Measurements from ENCODE around the gene TMEM79. TPM values are rescaled to one million over a fixed set of nuclear protein-coding genes. Genes with fewer than 3 reads are reported as not detected.
A peak's percentile ranks its signal among the peaks of the same experiment; 100 is the strongest.
"Not testable (repeated sequence)": the region's sequence is repeated elsewhere in the genome, so short reads cannot be mapped to it uniquely, and the experiment has no call there.

TMEM79 gene
- total RNA-seq, 2 donors from 2014 or later = 18.7 to 23.9 TPM

DNA sequence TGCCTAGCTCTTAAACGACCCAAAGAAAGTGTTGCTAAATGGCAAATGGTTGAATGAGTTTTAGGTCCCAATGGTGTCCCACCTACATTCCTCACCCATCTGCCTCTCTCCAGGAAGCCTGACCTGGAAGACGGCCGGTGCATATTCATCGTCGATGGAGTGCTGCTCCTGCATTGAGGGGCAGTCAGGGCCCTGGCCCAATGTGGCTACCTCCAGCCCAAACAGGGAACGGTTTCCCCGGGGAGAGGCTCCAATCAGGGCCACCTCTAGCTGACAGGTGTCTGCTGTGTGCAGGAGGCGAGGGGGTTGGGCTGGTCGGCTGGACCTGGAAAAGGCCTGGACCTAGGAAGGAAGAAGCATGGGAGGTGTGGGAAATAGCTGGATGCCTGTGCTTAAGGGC, 9.8 kb downstream of the TMEM79 start:
- H3K9me3 Mint-ChIP-seq = no peaks in the 10 kb centered on the region
- ATAC-seq (replicated peaks in 1 of 2) = no peak
- peaks cover 25% of the 10 kb centered on the region for H3K4me1 Mint-ChIP-seq (ENCODE audit: low read depth)

DNA sequence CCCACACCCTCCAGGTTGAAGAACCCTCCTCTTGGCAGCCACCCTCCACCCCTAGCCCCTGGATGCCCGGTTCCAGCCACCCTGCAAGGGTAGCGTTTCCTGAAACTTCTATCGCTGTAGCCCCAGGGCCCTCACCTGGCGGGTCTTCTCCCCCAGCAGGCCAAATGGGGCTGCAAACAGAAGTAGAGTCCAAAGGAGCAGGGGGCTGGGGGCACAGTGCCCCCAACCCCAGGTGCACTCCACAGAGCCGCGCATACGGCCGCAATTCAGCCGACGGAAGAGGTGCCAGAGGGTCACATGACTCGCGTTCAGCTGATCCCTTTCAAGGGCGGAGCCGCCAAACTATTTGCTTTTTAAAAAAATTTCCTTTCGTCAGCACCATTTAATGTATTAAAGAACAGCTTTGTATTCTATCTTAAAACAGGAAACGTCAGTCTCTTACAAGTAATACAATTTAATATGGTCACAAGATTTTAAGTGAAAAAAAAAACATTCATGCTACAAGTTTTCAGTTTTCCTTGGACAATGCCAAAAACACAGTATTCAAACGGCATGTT, 11.3 kb downstream of the TMEM79 start, which contains the start of gene GLMP:
TSS of gene GLMP (minus strand) at position 289 of the 557 bp plus-strand sequence. CDS start at position 255, 34 bp downstream.
- H3K4me3 Mint-ChIP-seq = peak within 1 kb of the TSS; percentile 81 to 94
- no peaks in the 10 kb centered on the region for H3K27me3 Mint-ChIP-seq (ENCODE audit: low read depth)
- H3K4me1 Mint-ChIP-seq (ENCODE audit: low read depth) = peaks cover 25% of the 10 kb centered on the region
- H3K27ac Mint-ChIP-seq = peak within 1 kb of the TSS; percentile 79
- DNase-seq = peak; percentile 61 to 66
- ATAC-seq (replicated peaks in 1 of 2) = peak; percentile 86 to 89
- no peaks in the 10 kb centered on the region for H3K9me3 Mint-ChIP-seq
- peaks cover 0 to 4% of the 10 kb centered on the region in 2 donors for H3K36me3 Mint-ChIP-seq (ENCODE audit: insufficient read depth in 2 of 2)

More for the DNA sequence above, 9.8 kb downstream of the TMEM79 start:
- Mint-ChIP-seq H3K36me3 (ENCODE audit: insufficient read depth in 2 of 2) (peaks cover 0 to 6% of the 10 kb centered on the region in 2 donors), H3K27me3 (ENCODE audit: low read depth) (no peaks in the 10 kb centered on the region), H3K27ac (no peak overlapping the region), H3K4me3 (no peak overlapping the region)
- DNase-seq = no peak

DNA sequence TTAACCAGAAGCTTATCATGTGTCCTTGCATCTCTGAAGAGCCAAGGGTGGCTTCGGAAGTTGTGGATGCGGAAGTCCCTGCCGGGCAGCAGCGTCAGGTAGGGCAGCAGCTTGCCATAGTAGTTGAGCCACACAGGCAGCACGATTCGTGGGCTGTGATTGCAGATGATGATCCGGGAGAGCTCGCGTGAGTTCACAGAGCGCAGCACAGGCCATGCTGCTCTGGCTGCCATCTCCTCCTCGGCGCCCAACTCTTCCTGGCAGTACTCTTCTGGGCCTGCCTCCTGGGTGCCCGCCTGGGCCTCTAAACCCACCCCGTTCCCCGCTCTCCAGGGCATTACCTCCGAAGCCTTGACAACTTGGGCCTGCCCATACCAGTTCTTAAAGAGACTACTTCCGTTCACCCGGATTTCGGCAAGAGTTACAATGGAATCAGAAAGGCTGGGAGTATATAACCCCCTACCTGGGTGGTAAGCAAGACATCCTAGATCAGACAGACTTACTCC, 14.8 kb downstream of the TMEM79 start, which contains the start of gene VHLL:
TSS of gene VHLL (minus strand) at position 456 of the 506 bp plus-strand sequence. CDS start at position 338, 118 bp downstream.
- H3K9me3 Mint-ChIP-seq = no peaks in the 10 kb centered on the region
- H3K27me3 Mint-ChIP-seq (ENCODE audit: low read depth) = no peaks in the 10 kb centered on the region
- H3K36me3 Mint-ChIP-seq (ENCODE audit: insufficient read depth in 2 of 2) = peaks cover 0 to 3% of the 10 kb centered on the region in 2 donors
- H3K4me1 Mint-ChIP-seq (ENCODE audit: low read depth) = peaks cover 23% of the 10 kb centered on the region
- H3K4me3 Mint-ChIP-seq = no peak within 1 kb of the TSS
- ATAC-seq (replicated peaks in 1 of 2) (no peak), DNase-seq (no peak)
- H3K27ac Mint-ChIP-seq = no peak within 1 kb of the TSS

DNA sequence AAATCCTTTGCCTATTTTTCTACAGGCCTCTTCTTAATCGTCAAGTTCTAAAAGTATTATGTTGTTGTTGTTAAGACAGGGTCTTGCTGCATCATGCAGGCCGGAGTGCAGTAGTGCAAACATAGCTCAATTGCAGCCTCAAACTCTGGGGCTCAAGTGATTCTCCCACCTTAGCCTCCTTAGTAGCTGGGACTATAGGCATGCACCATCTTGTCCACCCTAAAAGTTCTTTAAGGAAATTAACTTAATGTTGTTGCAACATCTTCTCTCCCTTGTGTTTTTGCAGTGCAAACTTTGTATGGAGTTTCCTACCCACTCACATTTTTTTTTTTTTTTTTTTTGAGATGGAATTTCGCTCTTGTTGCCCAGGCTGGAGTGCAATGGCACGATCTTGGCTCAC, 19.1 kb downstream of the TMEM79 start:
- H3K27me3 Mint-ChIP-seq (ENCODE audit: low read depth) = no peaks in the 10 kb centered on the region
- DNase-seq = no peak
- no peak overlapping the region for H3K4me3 Mint-ChIP-seq
- peaks cover 2 to 11% of the 10 kb centered on the region in 2 donors for H3K36me3 Mint-ChIP-seq (ENCODE audit: insufficient read depth in 2 of 2)
- H3K4me1 Mint-ChIP-seq (ENCODE audit: low read depth) = no peaks in the 10 kb centered on the region
- ATAC-seq (replicated peaks in 1 of 2) = no peak
- H3K27ac Mint-ChIP-seq = no peak overlapping the region
- H3K9me3 Mint-ChIP-seq = no peaks in the 10 kb centered on the region

DNA sequence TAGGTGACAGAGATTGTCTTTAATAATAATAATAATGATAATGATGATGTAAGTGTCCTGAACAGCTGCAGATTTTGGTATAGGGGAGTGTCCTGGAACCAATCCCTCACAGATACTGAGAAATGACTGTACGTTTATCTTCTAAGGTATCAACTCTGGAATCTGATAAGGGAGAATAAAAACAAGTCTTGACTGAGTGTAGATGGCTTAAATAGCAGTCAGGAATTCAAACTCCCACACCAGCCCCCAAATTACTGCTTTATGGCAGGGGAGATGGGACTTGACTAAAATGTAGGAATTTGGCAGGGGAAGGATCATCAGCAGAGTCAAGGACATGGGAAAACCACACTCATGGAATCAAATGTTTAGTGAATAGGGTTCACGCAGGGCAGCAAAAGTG, 21.1 kb downstream of the TMEM79 start:
- Mint-ChIP-seq H3K36me3 (ENCODE audit: insufficient read depth in 2 of 2) (peaks cover 2 to 20% of the 10 kb centered on the region in 2 donors), H3K4me3 (no peak overlapping the region), H3K4me1 (ENCODE audit: low read depth) (no peaks in the 10 kb centered on the region), H3K27ac (no peak overlapping the region), H3K27me3 (ENCODE audit: low read depth) (no peaks in the 10 kb centered on the region), H3K9me3 (no peaks in the 10 kb centered on the region)
- DNase-seq (no peak), ATAC-seq (replicated peaks in 1 of 2) (no peak)

DNA sequence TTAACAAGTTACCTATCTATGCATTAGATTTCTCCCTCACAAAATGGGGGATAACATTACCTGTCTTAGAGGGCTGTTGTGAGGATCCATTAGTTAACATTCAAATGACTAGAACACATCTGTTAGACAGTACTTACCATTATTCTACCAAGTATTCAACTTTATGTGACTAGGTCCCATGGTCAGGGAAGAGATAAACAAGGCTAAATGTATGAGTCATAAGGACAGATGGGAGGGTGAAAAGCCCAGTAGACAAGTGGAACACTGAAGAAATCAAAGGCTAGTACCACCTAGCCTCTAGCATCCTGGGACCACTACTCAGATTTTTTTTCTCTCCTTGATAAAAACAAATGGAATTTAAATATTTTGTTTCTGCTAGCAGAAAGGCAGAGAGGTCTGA, 24.0 kb downstream of the TMEM79 start:
- DNase-seq (no peak), ATAC-seq (replicated peaks in 1 of 2) (no peak)
- H3K4me1 Mint-ChIP-seq (ENCODE audit: low read depth) = no peaks in the 10 kb centered on the region
- H3K36me3 Mint-ChIP-seq (ENCODE audit: insufficient read depth in 2 of 2) = peaks cover 5 to 27% of the 10 kb centered on the region in 2 donors
- no peak overlapping the region for H3K4me3 Mint-ChIP-seq
- no peaks in the 10 kb centered on the region for H3K27me3 Mint-ChIP-seq (ENCODE audit: low read depth)
- H3K27ac Mint-ChIP-seq = peak overlapping the region; percentile 8
- H3K9me3 Mint-ChIP-seq = no peaks in the 10 kb centered on the region

DNA sequence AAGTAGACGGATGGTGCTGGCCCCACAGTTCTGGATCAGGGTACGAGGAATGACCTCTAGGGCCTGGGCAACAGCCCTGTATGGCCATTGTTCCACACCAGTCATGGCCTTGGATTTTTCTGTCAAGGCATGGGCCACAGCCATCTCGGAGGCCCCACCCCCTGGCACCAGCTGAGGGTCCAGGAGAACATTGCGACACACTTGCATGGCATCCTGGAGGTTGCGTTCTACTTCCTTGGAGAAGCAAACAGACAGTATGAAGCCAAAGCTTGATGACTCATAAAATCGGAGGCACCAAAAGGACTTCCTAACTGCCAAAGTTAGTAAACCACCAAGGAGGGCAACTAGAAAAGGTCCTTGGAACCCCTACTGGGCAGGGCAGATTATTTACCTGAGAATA, 26.8 kb downstream of the TMEM79 start:
- Mint-ChIP-seq H3K36me3 (ENCODE audit: insufficient read depth in 2 of 2) (peaks cover 5 to 38% of the 10 kb centered on the region in 2 donors), H3K9me3 (no peaks in the 10 kb centered on the region), H3K4me3 (no peak overlapping the region), H3K4me1 (ENCODE audit: low read depth) (no peaks in the 10 kb centered on the region), H3K27ac (no peak overlapping the region), H3K27me3 (ENCODE audit: low read depth) (no peaks in the 10 kb centered on the region)
- DNase-seq = no peak
- ATAC-seq (replicated peaks in 1 of 2) = no peak

DNA sequence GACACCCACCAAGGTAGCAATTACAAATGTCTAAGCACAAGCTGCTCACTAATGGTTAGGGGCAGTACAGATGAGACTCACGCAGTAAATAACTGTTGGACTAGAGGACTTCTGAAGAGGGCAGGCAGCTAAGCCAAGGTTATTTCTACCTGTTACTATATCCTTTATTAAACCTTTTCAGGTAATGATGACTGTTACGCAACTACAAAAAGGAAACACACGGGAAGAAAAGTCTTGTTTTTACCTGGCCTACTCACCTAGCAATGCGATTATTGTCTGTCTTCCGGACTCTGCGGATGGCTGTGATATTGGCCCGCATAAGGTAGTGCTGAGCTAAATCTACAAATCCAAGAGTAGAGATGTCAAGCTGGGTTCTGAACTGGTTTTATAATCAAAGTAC, 32.8 kb downstream of the TMEM79 start:
- Mint-ChIP-seq H3K36me3 (ENCODE audit: insufficient read depth in 2 of 2) (peaks cover 9 to 44% of the 10 kb centered on the region in 2 donors), H3K9me3 (no peaks in the 10 kb centered on the region)

DNA sequence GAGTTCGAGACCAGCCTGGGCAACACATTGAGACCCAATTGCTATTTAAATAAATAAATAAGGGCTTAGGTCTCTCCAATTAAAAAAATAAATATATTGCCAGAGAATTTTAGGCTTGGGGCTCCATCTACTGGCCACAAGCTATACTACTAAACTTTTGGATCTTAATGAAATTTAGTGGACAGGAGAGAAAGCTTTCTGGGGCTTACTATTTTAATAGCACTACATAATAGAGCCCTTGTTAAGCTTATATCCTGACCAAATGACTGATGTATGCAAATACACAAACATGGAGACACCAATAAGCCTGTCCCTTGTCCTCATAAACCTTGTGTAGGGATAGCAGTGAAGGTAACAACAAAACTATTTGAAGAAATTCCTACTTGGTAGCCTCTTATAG, 35.5 kb downstream of the TMEM79 start:
- DNase-seq = peak in 1 of 2 donors; percentile 23
- H3K4me1 Mint-ChIP-seq (ENCODE audit: low read depth) = peaks cover 3% of the 10 kb centered on the region

More for the DNA sequence above, 32.8 kb downstream of the TMEM79 start:
- no peaks in the 10 kb centered on the region for H3K4me1 Mint-ChIP-seq (ENCODE audit: low read depth)
- ATAC-seq (replicated peaks in 1 of 2) = no peak
- DNase-seq = no peak
- H3K27me3 Mint-ChIP-seq (ENCODE audit: low read depth) = no peaks in the 10 kb centered on the region
- H3K4me3 Mint-ChIP-seq = no peak overlapping the region
- H3K27ac Mint-ChIP-seq = no peak overlapping the region

DNA sequence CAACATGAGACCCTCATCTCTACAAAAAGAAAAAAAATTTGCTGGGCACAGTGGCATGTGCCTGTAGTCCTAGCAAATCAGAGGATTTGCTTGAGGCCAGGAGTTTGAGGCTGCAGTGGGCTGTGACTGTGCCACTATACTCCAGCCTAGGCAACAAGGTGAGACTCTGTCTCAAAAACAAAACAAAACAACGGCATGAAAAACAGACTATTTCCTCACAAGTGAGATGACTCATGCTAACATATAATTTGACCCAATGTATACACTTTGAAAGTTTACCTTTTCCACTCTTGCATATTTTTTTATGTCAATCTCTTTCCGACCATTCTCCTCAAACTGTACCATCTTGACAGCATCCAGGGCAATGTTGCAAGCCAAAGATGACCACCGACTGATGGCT, 36.4 kb downstream of the TMEM79 start:
- peaks cover 11 to 39% of the 10 kb centered on the region in 2 donors for H3K36me3 Mint-ChIP-seq (ENCODE audit: insufficient read depth in 2 of 2)

More for the DNA sequence above, 35.5 kb downstream of the TMEM79 start:
- Mint-ChIP-seq H3K36me3 (ENCODE audit: insufficient read depth in 2 of 2) (peaks cover 11 to 40% of the 10 kb centered on the region in 2 donors), H3K27me3 (ENCODE audit: low read depth) (no peaks in the 10 kb centered on the region), H3K4me3 (no peak overlapping the region), H3K27ac (no peak overlapping the region), H3K9me3 (no peaks in the 10 kb centered on the region)
- ATAC-seq (replicated peaks in 1 of 2) = no peak

DNA sequence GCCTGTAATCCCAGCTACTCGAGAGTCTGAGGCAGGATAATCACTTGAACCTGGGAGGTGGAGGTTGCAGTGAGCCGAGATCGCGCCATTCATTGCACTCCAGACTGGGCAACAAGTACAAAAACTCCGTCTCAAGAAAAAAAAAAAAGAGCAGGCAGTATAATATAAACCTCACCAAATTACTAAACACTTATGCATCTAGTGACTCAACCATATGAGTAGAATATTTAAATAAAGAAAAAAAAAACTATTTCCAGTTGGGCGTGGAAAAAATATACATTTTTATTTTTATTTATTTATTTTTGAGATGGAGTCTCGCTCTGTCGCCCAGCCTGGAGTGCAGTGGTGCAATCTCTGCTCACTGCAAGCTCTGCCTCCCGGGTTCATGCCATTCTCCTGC, 39.1 kb downstream of the TMEM79 start:
- not testable (repeated sequence) for DNase-seq; H3K4me3 Mint-ChIP-seq; H3K4me1 Mint-ChIP-seq (ENCODE audit: low read depth); H3K27ac Mint-ChIP-seq; H3K9me3 Mint-ChIP-seq; H3K27me3 Mint-ChIP-seq (ENCODE audit: low read depth); ATAC-seq (replicated peaks in 1 of 2)
- peaks cover 11 to 33% of the 10 kb centered on the region in 2 donors for H3K36me3 Mint-ChIP-seq (ENCODE audit: insufficient read depth in 2 of 2)

More for the DNA sequence above, 36.4 kb downstream of the TMEM79 start:
- ATAC-seq (replicated peaks in 1 of 2) = no peak
- no peaks in the 10 kb centered on the region for H3K27me3 Mint-ChIP-seq (ENCODE audit: low read depth)
- no peaks in the 10 kb centered on the region for H3K9me3 Mint-ChIP-seq
- no peak for DNase-seq
- no peak overlapping the region for H3K27ac Mint-ChIP-seq
- no peak overlapping the region for H3K4me3 Mint-ChIP-seq
- peaks cover 5% of the 10 kb centered on the region for H3K4me1 Mint-ChIP-seq (ENCODE audit: low read depth)

DNA sequence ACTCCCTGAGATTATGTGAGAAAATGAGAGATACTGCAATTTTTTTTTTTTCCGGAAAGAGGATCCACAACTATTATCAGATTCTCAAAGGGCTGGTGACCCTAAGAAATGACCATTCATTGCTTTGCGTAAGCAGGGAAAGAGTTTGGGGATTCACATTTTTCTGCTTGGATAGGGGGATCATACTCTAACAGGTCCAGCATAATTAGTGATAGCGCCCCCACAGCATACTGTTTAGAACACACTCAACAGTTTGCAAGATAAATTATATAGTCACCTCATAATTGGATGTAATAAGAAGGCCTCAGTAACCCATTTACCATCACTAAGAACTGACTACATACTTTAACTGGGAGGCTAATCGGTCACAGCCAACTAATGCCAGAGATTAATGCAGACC, 52.1 kb downstream of the TMEM79 start:
- Mint-ChIP-seq H3K4me3 (peak overlapping the region; percentile 89 to 100), H3K36me3 (ENCODE audit: insufficient read depth in 2 of 2) (peaks cover 9 to 17% of the 10 kb centered on the region in 2 donors), H3K9me3 (no peaks in the 10 kb centered on the region), H3K4me1 (ENCODE audit: low read depth) (peaks cover 43% of the 10 kb centered on the region), H3K27me3 (ENCODE audit: low read depth) (no peaks in the 10 kb centered on the region), H3K27ac (peak overlapping the region; percentile 96)
- no peak for DNase-seq
- no peak for ATAC-seq (replicated peaks in 1 of 2)

DNA sequence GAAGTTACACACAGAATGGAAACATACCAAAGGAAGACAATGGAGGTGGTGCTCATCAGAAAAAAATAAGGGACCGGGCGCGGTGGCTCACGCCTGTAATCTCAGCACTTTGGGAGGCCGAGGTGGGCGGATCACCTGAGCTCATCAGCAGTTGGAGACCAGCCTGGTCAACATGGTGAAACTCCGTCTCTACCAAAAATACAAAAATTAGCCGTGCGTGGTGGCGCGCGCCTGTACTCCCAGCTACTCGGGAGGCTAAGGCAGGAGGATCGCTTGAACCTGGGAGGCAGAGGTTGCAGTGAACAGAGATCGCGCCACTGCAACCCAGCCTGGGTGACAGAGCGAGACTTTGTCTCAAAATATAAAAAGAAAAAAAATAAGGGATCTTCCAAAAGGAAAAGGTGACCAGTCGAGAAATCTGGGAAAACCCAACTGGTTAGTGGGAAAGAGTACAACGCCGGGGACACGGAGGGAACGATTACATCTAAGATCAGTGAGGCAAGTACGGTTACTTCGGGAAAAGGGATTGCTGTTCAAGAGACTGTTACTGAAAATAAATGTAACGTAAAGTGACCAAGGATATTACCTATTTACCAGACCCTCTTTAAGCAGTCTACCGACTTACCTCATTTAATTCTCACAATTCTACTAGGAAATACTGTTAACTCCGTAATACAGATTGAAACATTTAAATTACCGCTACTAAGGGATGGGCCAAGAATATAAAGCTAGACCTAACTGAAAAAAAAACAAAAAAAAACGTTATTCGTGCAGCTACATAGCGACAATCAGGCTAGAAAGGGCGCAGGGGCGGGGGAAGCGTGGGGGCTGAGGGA, 53.1 kb downstream of the TMEM79 start:
- DNase-seq (no peak), ATAC-seq (replicated peaks in 1 of 2) (no peak)

More for the DNA sequence above, 53.1 kb downstream of the TMEM79 start:
- Mint-ChIP-seq H3K27me3 (ENCODE audit: low read depth) (no peaks in the 10 kb centered on the region), H3K4me1 (ENCODE audit: low read depth) (peaks cover 43% of the 10 kb centered on the region), H3K27ac (peak overlapping the region; percentile 96), H3K36me3 (ENCODE audit: insufficient read depth in 2 of 2) (peaks cover 9 to 14% of the 10 kb centered on the region in 2 donors), H3K9me3 (no peaks in the 10 kb centered on the region), H3K4me3 (peak overlapping the region; percentile 89 to 100)
